ENCODE measurements around the gene TFEB. TPM values are rescaled to one million over a fixed set of nuclear protein-coding genes. Genes with fewer than 3 reads are reported as not detected.

Gene TFEB
- total and polyA plus RNA-seq, 2 donors from 2014 or later: 50.7 to 51.0 TPM

- Histone ChIP-seq H3K9me3 (ENCODE audit: control insufficient read depth in 2 of 3, insufficient read depth in 1 of 3, low read length in 3 of 3) (no peaks in the 10 kb centered on the region), H3K27ac (ENCODE audit: low read depth in 2 of 2, low read length in 2 of 2) (no peak overlapping the region)
- intact Hi-C loops (cut with DNase I): no loop called here
These were observed 6.5 kb upstream of the TFEB start for GRCh38 chr6:41741625-41742490.

GRCh38 chr6:41740366-41741162, 5.2 kb upstream of the TFEB start:
- Histone ChIP-seq H3K4me1 (ENCODE audit: control insufficient read depth in 2 of 3, insufficient read depth in 2 of 3, low read depth in 1 of 3, low read length in 3 of 3) (peaks cover 0 to 4% (median 0%) of the 10 kb centered on the region in 3 donors), H3K27me3 (ENCODE audit: control insufficient read depth, insufficient read depth, low read length) (no peaks in the 10 kb centered on the region), H3K9ac (ENCODE audit: low read length in 3 of 3) (no peak overlapping the region), H3K36me3 (ENCODE audit: control insufficient read depth in 2 of 3, insufficient read depth in 3 of 3, low read length in 3 of 3) (no peaks in the 10 kb centered on the region), H3K27ac (ENCODE audit: low read depth in 2 of 2, low read length in 2 of 2) (no peak overlapping the region), H3K9me3 (ENCODE audit: control insufficient read depth in 2 of 3, insufficient read depth in 1 of 3, low read length in 3 of 3) (no peaks in the 10 kb centered on the region), H3K4me3 (ENCODE audit: low read length in 3 of 3) (no peak overlapping the region)
- no peak for TF ChIP-seq CTCF (IDR thresholded peaks at IDR 0.05; ENCODE audit: borderline replicate concordance, extremely low read depth, insufficient read depth)
- intact Hi-C loops (cut with DNase I): no loop called here
- DNase-seq: peak in 1 of 5 donors; percentile 61
- FAIRE-seq: no peak

More at GRCh38 chr6:41741625-41742490, 6.5 kb upstream of the TFEB start:
- H3K4me1 ChIP-seq (ENCODE audit: control insufficient read depth in 2 of 3, insufficient read depth in 2 of 3, low read depth in 1 of 3, low read length in 3 of 3): no peaks in the 10 kb centered on the region
- H3K36me3 ChIP-seq (ENCODE audit: control insufficient read depth in 2 of 3, insufficient read depth in 3 of 3, low read length in 3 of 3): no peaks in the 10 kb centered on the region
- TF ChIP-seq CTCF (IDR thresholded peaks at IDR 0.05; ENCODE audit: borderline replicate concordance, extremely low read depth, insufficient read depth): no peak
- FAIRE-seq (no peak), DNase-seq (peak in 1 of 5 donors; percentile 66)
- H3K4me3 ChIP-seq (ENCODE audit: low read length in 3 of 3): no peak overlapping the region
- no peak overlapping the region for H3K9ac ChIP-seq (ENCODE audit: low read length in 3 of 3)
- no peaks in the 10 kb centered on the region for H3K27me3 ChIP-seq (ENCODE audit: control insufficient read depth, insufficient read depth, low read length)

- Histone ChIP-seq H3K4me1 (ENCODE audit: control insufficient read depth in 2 of 3, insufficient read depth in 2 of 3, low read depth in 1 of 3, low read length in 3 of 3) (peaks cover 0 to 4% (median 0%) of the 10 kb centered on the region in 3 donors), H3K9ac (ENCODE audit: low read length in 3 of 3) (no peak overlapping the region), H3K9me3 (ENCODE audit: control insufficient read depth in 2 of 3, insufficient read depth in 1 of 3, low read length in 3 of 3) (no peaks in the 10 kb centered on the region), H3K36me3 (ENCODE audit: control insufficient read depth in 2 of 3, insufficient read depth in 3 of 3, low read length in 3 of 3) (no peaks in the 10 kb centered on the region), H3K27ac (ENCODE audit: low read depth in 2 of 2, low read length in 2 of 2) (no peak overlapping the region), H3K27me3 (ENCODE audit: control insufficient read depth, insufficient read depth, low read length) (no peaks in the 10 kb centered on the region), H3K4me3 (ENCODE audit: low read length in 3 of 3) (no peak overlapping the region)
- FAIRE-seq (no peak), DNase-seq (peak in 1 of 5 donors; percentile 39)
- TF ChIP-seq CTCF (IDR thresholded peaks at IDR 0.05; ENCODE audit: borderline replicate concordance, extremely low read depth, insufficient read depth): no peak
- intact Hi-C loops (cut with DNase I): no loop called here
These were observed 3.6 kb upstream of the TFEB start for GRCh38 chr6:41739041-41739440.
